Measurements from ENCODE around the gene TSSK3.

TSSK3 gene, protein sequence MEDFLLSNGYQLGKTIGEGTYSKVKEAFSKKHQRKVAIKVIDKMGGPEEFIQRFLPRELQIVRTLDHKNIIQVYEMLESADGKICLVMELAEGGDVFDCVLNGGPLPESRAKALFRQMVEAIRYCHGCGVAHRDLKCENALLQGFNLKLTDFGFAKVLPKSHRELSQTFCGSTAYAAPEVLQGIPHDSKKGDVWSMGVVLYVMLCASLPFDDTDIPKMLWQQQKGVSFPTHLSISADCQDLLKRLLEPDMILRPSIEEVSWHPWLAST

DNA sequence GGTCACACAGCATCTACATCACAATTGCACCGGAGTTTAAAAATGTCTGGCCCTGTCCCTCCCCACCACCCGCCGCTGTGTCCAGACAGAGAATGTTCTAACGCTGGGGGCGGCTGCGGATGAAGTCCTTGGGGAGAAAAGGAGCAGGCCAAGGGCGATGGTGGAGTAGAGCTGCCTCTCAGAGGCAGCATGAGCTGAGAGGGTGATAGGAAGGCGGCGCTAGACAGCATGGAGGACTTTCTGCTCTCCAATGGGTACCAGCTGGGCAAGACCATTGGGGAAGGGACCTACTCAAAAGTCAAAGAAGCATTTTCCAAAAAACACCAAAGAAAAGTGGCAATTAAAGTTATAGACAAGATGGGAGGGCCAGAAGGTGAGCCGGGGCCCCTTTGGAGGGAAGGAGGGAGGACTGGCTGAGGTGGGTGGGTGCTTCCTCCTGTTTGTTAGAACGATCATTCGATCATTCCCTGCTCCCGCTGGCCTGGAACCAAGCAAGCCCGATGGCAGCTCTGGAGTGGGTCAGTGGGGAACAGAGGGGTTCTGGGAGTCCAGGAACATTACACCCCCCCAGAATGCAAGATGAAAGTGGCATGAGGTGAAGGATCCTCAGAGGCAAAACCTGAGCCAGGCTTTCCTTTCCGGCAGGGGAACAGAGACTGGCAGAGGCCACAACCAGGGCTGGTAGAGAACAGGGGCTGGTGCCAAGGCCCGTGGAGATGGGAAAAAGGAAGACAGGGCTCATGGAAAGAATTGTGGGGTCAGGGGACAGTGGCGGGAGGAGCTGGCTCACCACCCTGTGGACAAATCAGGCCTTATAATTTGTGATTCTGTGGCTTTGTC, at the start of gene TSSK3, which contains the start of gene FAM229A:
TSSK3 (plus strand) TSS at position 66 of the 840 bp plus-strand sequence; CDS start at position 229, 163 bp downstream.
FAM229A (minus strand) TSS at position 12 of the 840 bp plus-strand sequence. CDS start 394 bp downstream, outside the sequence.
- H3K79me2 ChIP-seq (ENCODE audit: control insufficient read depth, low read length), result no peaks in the 10 kb centered on the region
- peaks cover 15% of the 10 kb centered on the region for H3F3A ChIP-seq (ENCODE audit: control insufficient read depth, insufficient read depth)
- H3K9me2 ChIP-seq (replicated peaks; ENCODE audit: control insufficient read depth, low read length), result no peaks in the 10 kb centered on the region
- no peaks in the 10 kb centered on the region for H3K9me3 ChIP-seq (ENCODE audit: control insufficient read depth, insufficient read depth, low read length)
- no peaks in the 10 kb centered on the region for H4K20me1 ChIP-seq (ENCODE audit: control insufficient read depth, insufficient read depth, low read depth, low read length)
- no peak for TF ChIP-seq EZH2phosphoT487 (IDR thresholded peaks at IDR 0.05; ENCODE audit: borderline replicate concordance, low read length)
- TF ChIP-seq, protein P1, sequence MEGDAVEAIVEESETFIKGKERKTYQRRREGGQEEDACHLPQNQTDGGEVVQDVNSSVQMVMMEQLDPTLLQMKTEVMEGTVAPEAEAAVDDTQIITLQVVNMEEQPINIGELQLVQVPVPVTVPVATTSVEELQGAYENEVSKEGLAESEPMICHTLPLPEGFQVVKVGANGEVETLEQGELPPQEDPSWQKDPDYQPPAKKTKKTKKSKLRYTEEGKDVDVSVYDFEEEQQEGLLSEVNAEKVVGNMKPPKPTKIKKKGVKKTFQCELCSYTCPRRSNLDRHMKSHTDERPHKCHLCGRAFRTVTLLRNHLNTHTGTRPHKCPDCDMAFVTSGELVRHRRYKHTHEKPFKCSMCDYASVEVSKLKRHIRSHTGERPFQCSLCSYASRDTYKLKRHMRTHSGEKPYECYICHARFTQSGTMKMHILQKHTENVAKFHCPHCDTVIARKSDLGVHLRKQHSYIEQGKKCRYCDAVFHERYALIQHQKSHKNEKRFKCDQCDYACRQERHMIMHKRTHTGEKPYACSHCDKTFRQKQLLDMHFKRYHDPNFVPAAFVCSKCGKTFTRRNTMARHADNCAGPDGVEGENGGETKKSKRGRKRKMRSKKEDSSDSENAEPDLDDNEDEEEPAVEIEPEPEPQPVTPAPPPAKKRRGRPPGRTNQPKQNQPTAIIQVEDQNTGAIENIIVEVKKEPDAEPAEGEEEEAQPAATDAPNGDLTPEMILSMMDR (IDR thresholded peaks at IDR 0.05; ENCODE audit: low read depth, low read length, poor library complexity, severe bottlenecking), result no peak
- peak within 1 kb of the TSS; percentile 37 for H3K4me3 ChIP-seq (ENCODE audit: low read length)
- no peak within 1 kb of the TSS for H3K27ac ChIP-seq (ENCODE audit: low read depth, low read length)
- peak within 1 kb of the TSS; percentile 53 for H3K4me2 ChIP-seq (ENCODE audit: low read length)
- peaks cover 18% of the 10 kb centered on the region; the same call in 1 of the 2 replicates for H3K36me3 ChIP-seq (ENCODE audit: control insufficient read depth, low read length)
- H3K27me3 ChIP-seq (ENCODE audit: control insufficient read depth, low read length), result no peaks in the 10 kb centered on the region
- peaks cover 27% of the 10 kb centered on the region for H3K4me1 ChIP-seq (ENCODE audit: control insufficient read depth, low read length)

DNA sequence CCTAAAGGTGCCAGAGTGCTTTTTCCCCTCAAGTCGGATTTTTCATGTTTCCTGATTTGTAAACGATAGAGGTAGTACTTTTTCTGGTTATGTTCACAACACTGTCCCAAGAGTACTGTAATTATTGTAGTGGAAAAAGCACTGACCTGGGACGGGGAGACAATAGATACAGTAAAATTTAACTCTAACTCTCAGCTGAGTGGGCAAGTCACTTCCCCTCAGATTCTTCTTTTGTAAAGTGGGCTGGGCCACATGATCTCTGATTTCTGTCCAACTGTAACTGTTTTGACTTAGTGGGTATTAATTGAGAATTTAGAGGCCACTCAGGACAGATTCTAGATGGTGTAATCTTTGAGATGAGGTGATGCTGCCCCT, 45.4 kb upstream of the TSSK3 start:
- Histone ChIP-seq H3K4me2 (ENCODE audit: low read length) (peak overlapping the region; percentile 82), H3K9me2 (replicated peaks; ENCODE audit: control insufficient read depth, low read length) (no peaks in the 10 kb centered on the region), H3F3A (ENCODE audit: control insufficient read depth, insufficient read depth) (peaks cover 72% of the 10 kb centered on the region), H3K79me2 (ENCODE audit: control insufficient read depth, low read length) (peaks cover 71% of the 10 kb centered on the region), H4K20me1 (ENCODE audit: control insufficient read depth, insufficient read depth, low read depth, low read length) (no peaks in the 10 kb centered on the region), H3K27me3 (ENCODE audit: control insufficient read depth, low read length) (no peaks in the 10 kb centered on the region), H3K27ac (ENCODE audit: low read depth, low read length) (peak overlapping the region; percentile 97), H3K4me1 (ENCODE audit: control insufficient read depth, low read length) (peaks cover 95% of the 10 kb centered on the region), H3K4me3 (ENCODE audit: low read length) (peak overlapping the region; percentile 66), H3K9me3 (ENCODE audit: control insufficient read depth, insufficient read depth, low read length) (no peaks in the 10 kb centered on the region), H3K36me3 (ENCODE audit: control insufficient read depth, low read length) (peaks cover 55% of the 10 kb centered on the region)
- no peak for TF ChIP-seq EZH2phosphoT487 (IDR thresholded peaks at IDR 0.05; ENCODE audit: borderline replicate concordance, low read length)
- TF ChIP-seq, protein P1 (IDR thresholded peaks at IDR 0.05; ENCODE audit: low read depth, low read length, poor library complexity, severe bottlenecking), result no peak

DNA sequence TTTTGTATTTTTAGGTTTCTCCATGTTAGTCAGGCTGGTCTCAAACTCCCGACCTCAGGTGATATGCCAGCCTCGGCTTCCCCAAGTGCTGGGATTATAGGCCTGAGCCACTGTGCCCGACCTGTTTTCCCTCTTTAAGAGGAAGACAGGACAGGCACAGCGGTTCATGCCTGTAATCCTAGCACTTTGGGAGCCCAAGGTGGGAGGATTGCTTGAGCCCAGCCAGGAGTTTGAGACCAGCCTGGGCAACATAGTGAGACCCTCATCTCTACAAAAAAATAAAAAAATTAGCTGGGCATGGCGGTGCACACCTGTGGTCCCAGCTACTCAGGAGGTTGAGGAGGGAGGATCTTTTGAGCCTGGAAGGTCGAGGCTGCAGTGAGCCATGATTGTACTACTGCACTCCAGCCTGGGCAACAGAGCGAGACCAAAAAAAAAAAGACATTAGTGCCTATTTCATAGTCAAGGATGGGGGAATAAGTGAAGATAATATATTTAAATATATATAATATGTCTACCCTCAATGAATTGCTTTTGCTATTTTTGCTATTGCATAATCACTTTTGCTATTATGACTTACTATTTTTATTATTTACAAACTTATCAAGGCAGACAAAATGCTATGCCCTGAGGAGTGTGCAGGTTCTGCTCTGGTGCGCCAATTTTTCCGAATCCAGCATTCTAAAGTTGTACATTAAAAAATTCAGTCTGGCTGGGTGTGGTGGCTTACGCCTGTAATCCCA, 44.0 kb upstream of the TSSK3 start:
- no peak for TF ChIP-seq EZH2phosphoT487 (IDR thresholded peaks at IDR 0.05; ENCODE audit: borderline replicate concordance, low read length)
- TF ChIP-seq, protein P1 (IDR thresholded peaks at IDR 0.05; ENCODE audit: low read depth, low read length, poor library complexity, severe bottlenecking), result no peak
- Histone ChIP-seq H4K20me1 (ENCODE audit: control insufficient read depth, insufficient read depth, low read depth, low read length) (no peaks in the 10 kb centered on the region), H3K4me1 (ENCODE audit: control insufficient read depth, low read length) (peaks cover 98% of the 10 kb centered on the region), H3K4me2 (ENCODE audit: low read length) (peak overlapping the region; percentile 82), H3K4me3 (ENCODE audit: low read length) (peak overlapping the region; percentile 66), H3K9me3 (ENCODE audit: control insufficient read depth, insufficient read depth, low read length) (no peaks in the 10 kb centered on the region), H3K27ac (ENCODE audit: low read depth, low read length) (peak overlapping the region; percentile 97), H3K9me2 (replicated peaks; ENCODE audit: control insufficient read depth, low read length) (no peaks in the 10 kb centered on the region), H3K36me3 (ENCODE audit: control insufficient read depth, low read length) (peaks cover 62% of the 10 kb centered on the region), H3K27me3 (ENCODE audit: control insufficient read depth, low read length) (no peaks in the 10 kb centered on the region), H3F3A (ENCODE audit: control insufficient read depth, insufficient read depth) (peaks cover 71% of the 10 kb centered on the region), H3K79me2 (ENCODE audit: control insufficient read depth, low read length) (peaks cover 70% of the 10 kb centered on the region)

All from DOHH2 (cell line).